GM23338 (cell line): Measurements from ENCODE around the gene BAG3. TPM values are rescaled to one million over a fixed set of nuclear protein-coding genes. Genes with fewer than 3 reads are reported as not detected.

ENCODE experiments used
- ATAC-seq: fragments of 200-7000 bp; cut with Tn5 transposase; 3 replicates; pipeline ENCODE4 v1.9.1; 2020
- DNase-seq: peaks from one replicate; pipeline ENCODE4 v3.0.0-alpha.2; 2015; ENCODE audit warnings: low spot score
- H2AFZ ChIP-seq: fragments of 200-600 bp; sonication (generic); 2 replicates; pipeline ENCODE4 v1.8.0; 2016; ENCODE audit warnings: antibody characterized with exemption, mild to moderate bottlenecking, moderate library complexity
- H3F3A ChIP-seq: fragments of 200-600 bp; sonication (generic); replicated peaks from 2 replicates; pipeline ENCODE4 v1.8.0; 2017; ENCODE audit warnings: antibody characterized with exemption, mixed run types, low read depth
- H3K27ac ChIP-seq: fragments of 200-600 bp; sonication (generic); 2 replicates; pipeline ENCODE4 v1.6.1; 2016; ENCODE audit warnings: low read depth
- H3K27me3 ChIP-seq: fragments of 200-600 bp; sonication (generic); 2 replicates; pipeline ENCODE4 v1.8.0; 2016; ENCODE audit warnings: mild to moderate bottlenecking, mixed run types, moderate library complexity; ENCODE audit not compliant: insufficient read depth
- H3K36me3 ChIP-seq: fragments of 200-600 bp; sonication (generic); 2 replicates; pipeline ENCODE4 v1.8.0; 2016; ENCODE audit warnings: mild to moderate bottlenecking; ENCODE audit not compliant: insufficient read depth
- H3K4me1 ChIP-seq: fragments of 200-600 bp; sonication (generic); 2 replicates; pipeline ENCODE4 v1.8.0; 2016; ENCODE audit warnings: mild to moderate bottlenecking, moderate library complexity; ENCODE audit not compliant: insufficient read depth
- H3K4me2 ChIP-seq: fragments of 200-600 bp; sonication (generic); 2 replicates; pipeline ENCODE4 v1.7.1; 2017; ENCODE audit warnings: mixed run types
- H3K4me3 ChIP-seq: fragments of 200-600 bp; sonication (generic); 2 replicates; pipeline ENCODE4 v1.6.1; 2016; ENCODE audit warnings: mixed run types
- H3K79me2 ChIP-seq: fragments of 200-600 bp; sonication (generic); replicated peaks from 2 replicates; pipeline ENCODE4 v1.8.0; 2017; ENCODE audit warnings: mild to moderate bottlenecking; ENCODE audit not compliant: insufficient read depth
- H3K9me2 ChIP-seq: fragments of 200-600 bp; sonication (generic); 2 replicates; pipeline ENCODE4 v1.8.0; 2017; ENCODE audit not compliant: insufficient read depth
- H4K20me1 ChIP-seq: fragments of 200-600 bp; sonication (generic); replicated peaks from 2 replicates; pipeline ENCODE4 v1.8.0; 2017; ENCODE audit warnings: mild to moderate bottlenecking; ENCODE audit not compliant: insufficient read depth
- H3K27ac Mint-ChIP-seq: 2 replicates; pipeline ENCODE4 v1.8.0; 2020; ENCODE audit warnings: inconsistent platforms, mild to moderate bottlenecking, moderate library complexity, mixed read lengths
- H3K27me3 Mint-ChIP-seq: 3 replicates; pipeline ENCODE4 v1.8.0; 2022; ENCODE audit warnings: low read depth, mild to moderate bottlenecking, moderate library complexity, mixed read lengths, inconsistent platforms; ENCODE audit not compliant: insufficient read depth, poor library complexity
- H3K36me3 Mint-ChIP-seq: 3 replicates; pipeline ENCODE4 v1.8.0; 2021; ENCODE audit warnings: low read depth, mild to moderate bottlenecking, inconsistent platforms, moderate library complexity, mixed read lengths
- H3K4me1 Mint-ChIP-seq: 3 replicates; pipeline ENCODE4 v1.8.0; 2020; ENCODE audit warnings: mild to moderate bottlenecking, inconsistent platforms, mixed read lengths
- H3K4me3 Mint-ChIP-seq: 3 replicates; pipeline ENCODE4 v1.8.0; 2021; ENCODE audit warnings: moderate library complexity, mild to moderate bottlenecking, inconsistent platforms, mixed read lengths
- H3K9me3 Mint-ChIP-seq: 3 replicates; pipeline ENCODE4 v1.8.0; 2020; ENCODE audit warnings: moderate library complexity, mild to moderate bottlenecking, inconsistent platforms, mixed read lengths
- CREB1 ChIP-seq: fragments of 250-450 bp; sonication (Bioruptor Pico); IDR thresholded peaks from 2 replicates; pipeline ENCODE4 v1.5.0; 2020; ENCODE audit warnings: low read depth, mild to moderate bottlenecking, moderate library complexity
- CTCF ChIP-seq, 2 experiments: fragments of 200-600 bp in 1 of 2; sonication (generic) in 1 of 2; conservative IDR thresholded peaks; 2 replicates each; pipeline versions ENCODE4 v1.5.1 to v1.6.1; 2016 to 2017; ENCODE audit warnings: antibody characterized with exemption in 2 of 2, low read depth in 2 of 2, mild to moderate bottlenecking in 2 of 2, moderate library complexity in 1 of 2
- ETS1 ChIP-seq: IDR thresholded peaks from 2 replicates; pipeline ENCODE4 v1.6.1; 2016; ENCODE audit warnings: antibody characterized with exemption
- EZH2 ChIP-seq: fragments of 200-600 bp; sonication (generic); IDR thresholded peaks from one replicate; pipeline ENCODE4 v1.8.0; 2017; ENCODE audit warnings: antibody characterized with exemption, mild to moderate bottlenecking, low read depth; ENCODE audit not compliant: unreplicated experiment
- EZH2phosphoT487 ChIP-seq: fragments of 200-600 bp; sonication (generic); IDR thresholded peaks from one replicate; pipeline ENCODE4 v1.8.1; 2018; ENCODE audit warnings: antibody characterized with exemption; ENCODE audit not compliant: unreplicated experiment
- NANOG ChIP-seq: IDR thresholded peaks from 2 replicates; pipeline ENCODE4 v1.6.1; 2016; ENCODE audit warnings: antibody characterized with exemption, borderline replicate concordance
- STAT1 ChIP-seq: IDR thresholded peaks from one replicate; pipeline ENCODE4 v1.6.1; 2016; ENCODE audit warnings: antibody characterized with exemption; ENCODE audit not compliant: unreplicated experiment
- ZNF462 ChIP-seq: fragments of 250-450 bp; sonication (Bioruptor Pico); IDR thresholded peaks from 2 replicates; pipeline ENCODE4 v1.5.0; 2020; ENCODE audit warnings: mild to moderate bottlenecking, moderate library complexity
- polyA plus RNA-seq: library from polyadenylated mRNA; unstranded; fragments of >200 nt; fragmentation: Nextera tagmentation; extraction: Ambion mirVana; gene quantifications from 2 replicates; pipeline ENCODE4 v1.2.1, GENCODE V29; 2016
- total RNA-seq: library from RNA; depleted of rRNA; stranded (reverse); fragments of >200 nt; shearing (Covaris generic); gene quantifications from 2 replicates; pipeline ENCODE4 v1.2.3, GENCODE V29; 2014

The BAG3 gene
- total and polyA plus RNA-seq, 2 experiments from 2014 or later = 8.2 to 8.4 TPM

- no peak for TF ChIP-seq ZNF462 (CRISPR knock-in tag)
- TF ChIP-seq STAT1 = no peak
- TF ChIP-seq NANOG = no peak
Observed at GRCh38 chr10:119654540-119654939, 3.4 kb downstream of the BAG3 start (continued).

GRCh38 chr10:119655566-119656001 is 4.4 kb downstream of the BAG3 start:
- no peaks in the 10 kb centered on the region for H3F3A ChIP-seq
- H3K4me1 Mint-ChIP-seq = peaks cover 45% of the 10 kb centered on the region
- DNase-seq = no peak
- no peaks in the 10 kb centered on the region for H3K9me2 ChIP-seq
- no peaks in the 10 kb centered on the region for H3K9me3 Mint-ChIP-seq
- H2AFZ ChIP-seq = no peak overlapping the region
- peaks cover 3% of the 10 kb centered on the region for H3K27me3 Mint-ChIP-seq
- no peaks in the 10 kb centered on the region for H3K36me3 ChIP-seq
- no peak overlapping the region for H3K27ac ChIP-seq
- TF ChIP-seq ETS1 (no peak), CTCF (conservative IDR thresholded peaks at IDR 0.05; ENCODE audit: low read depth in 2 of 2) (no peak), EZH2 (no peak), EZH2phosphoT487 (no peak), STAT1 (no peak), NANOG (no peak), CREB1 (CRISPR knock-in tag) (no peak)
- peaks cover 4% of the 10 kb centered on the region for H3K27me3 ChIP-seq
- H4K20me1 ChIP-seq = peaks cover 5% of the 10 kb centered on the region; the same call in 1 of the 2 replicates
- H3K4me3 ChIP-seq = no peak overlapping the region
- peaks cover 41% of the 10 kb centered on the region for H3K79me2 ChIP-seq
- no peak overlapping the region for H3K4me3 Mint-ChIP-seq
- H3K4me1 ChIP-seq = peaks cover 33% of the 10 kb centered on the region
- H3K27ac Mint-ChIP-seq = no peak overlapping the region
- no peak overlapping the region for H3K4me2 ChIP-seq
- no peak for ATAC-seq
- H3K36me3 Mint-ChIP-seq = peaks cover 15% of the 10 kb centered on the region; the same call in 2 of the 3 replicates
